GM18867 (cell line): ENCODE results near the gene PODXL2.
"Not testable (repeated sequence)": the region's sequence is repeated elsewhere in the genome, so short reads cannot be mapped to it uniquely, and the experiment has no call there.

ENCODE experiments used
- ATAC-seq: cut with Tn5 transposase; IDR thresholded peaks from one replicate; pipeline ENCODE4 v1.9.1; 2021; ENCODE audit warnings: mild to moderate bottlenecking, moderate library complexity; ENCODE audit not compliant: unreplicated experiment

Gene PODXL2

GRCh38 chr3:127674101-127674721, 45.2 kb downstream of the PODXL2 start:
- ATAC-seq = no peak

GRCh38 chr3:127674790-127675189, 45.8 kb downstream of the PODXL2 start:
- ATAC-seq = no peak

DNA sequence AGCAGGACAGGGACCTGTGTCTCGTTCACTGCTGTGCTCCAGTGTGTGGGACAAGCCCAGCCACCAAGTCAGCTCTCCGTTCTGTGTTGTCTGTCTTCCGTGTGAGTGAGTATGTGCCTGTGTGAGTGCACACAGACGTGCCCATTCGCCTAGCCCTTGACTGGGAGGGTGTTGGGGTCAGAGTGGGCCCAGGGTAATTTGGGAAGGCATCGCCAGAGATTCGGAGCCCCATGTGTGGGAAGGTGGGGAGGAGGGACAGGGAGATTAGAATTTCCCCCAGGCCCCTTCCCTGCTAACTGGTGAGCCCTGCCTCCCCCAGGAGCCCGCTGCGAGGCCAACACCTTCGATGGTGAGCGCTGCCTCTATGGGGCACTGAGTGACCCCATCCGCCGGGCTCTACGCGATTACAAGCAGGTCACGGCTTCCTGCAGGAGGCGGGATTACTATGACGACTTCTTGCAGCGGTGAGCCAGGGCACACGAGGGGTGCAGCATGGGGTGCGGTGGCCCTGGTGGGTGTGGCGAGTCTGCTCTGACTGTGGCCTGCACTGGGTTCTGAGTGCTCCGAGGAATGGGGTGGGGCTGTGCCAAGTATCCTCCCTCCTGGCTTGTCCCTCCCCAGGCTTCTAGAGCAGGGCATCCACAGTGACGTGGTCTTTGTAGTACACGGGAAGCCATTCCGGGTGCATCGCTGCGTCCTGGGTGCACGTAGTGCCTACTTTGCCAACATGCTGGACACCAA, 46.8 kb downstream of the PODXL2 start:
- no peak for ATAC-seq

DNA sequence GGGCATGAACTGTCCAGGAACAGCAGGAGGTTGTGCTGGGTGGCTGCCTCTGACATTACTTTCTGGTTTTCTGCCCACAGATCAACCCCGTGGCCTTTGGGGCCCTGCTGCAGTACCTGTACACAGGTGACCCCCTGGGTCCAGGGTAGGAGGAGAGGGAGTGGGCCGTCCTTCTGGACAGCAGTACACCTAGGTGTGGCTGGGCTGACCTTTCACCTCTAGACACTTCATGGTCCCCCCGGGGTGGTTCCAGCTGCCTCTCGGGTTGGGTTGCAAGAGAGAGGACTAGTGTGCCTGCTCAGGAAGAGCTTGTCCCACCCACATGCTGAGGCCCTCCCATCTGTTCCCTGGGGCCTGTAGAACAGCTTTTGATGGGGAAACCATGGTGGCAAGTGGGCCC, 47.5 kb downstream of the PODXL2 start:
- ATAC-seq = no peak

- ATAC-seq = no peak
These were observed 48.0 kb downstream of the PODXL2 start for GRCh38 chr3:127676921-127677351.

GRCh38 chr3:127677541-127678314, 48.7 kb downstream of the PODXL2 start:
- ATAC-seq = no peak

DNA sequence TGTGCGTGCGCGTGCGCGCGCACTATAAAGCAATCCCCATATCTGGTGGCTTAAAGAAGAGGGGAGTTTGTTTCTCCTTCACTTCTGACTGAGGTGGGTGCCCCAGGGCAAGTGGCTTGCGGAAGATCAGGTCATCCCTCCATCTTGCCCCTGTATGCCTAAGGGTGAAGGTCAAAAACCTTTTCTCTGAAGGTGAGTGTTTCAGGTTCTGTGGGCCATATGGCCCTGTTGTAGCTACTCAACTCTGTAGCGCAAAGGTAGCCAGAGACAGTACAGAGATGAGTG, 49.3 kb downstream of the PODXL2 start:
- no peak for ATAC-seq

DNA sequence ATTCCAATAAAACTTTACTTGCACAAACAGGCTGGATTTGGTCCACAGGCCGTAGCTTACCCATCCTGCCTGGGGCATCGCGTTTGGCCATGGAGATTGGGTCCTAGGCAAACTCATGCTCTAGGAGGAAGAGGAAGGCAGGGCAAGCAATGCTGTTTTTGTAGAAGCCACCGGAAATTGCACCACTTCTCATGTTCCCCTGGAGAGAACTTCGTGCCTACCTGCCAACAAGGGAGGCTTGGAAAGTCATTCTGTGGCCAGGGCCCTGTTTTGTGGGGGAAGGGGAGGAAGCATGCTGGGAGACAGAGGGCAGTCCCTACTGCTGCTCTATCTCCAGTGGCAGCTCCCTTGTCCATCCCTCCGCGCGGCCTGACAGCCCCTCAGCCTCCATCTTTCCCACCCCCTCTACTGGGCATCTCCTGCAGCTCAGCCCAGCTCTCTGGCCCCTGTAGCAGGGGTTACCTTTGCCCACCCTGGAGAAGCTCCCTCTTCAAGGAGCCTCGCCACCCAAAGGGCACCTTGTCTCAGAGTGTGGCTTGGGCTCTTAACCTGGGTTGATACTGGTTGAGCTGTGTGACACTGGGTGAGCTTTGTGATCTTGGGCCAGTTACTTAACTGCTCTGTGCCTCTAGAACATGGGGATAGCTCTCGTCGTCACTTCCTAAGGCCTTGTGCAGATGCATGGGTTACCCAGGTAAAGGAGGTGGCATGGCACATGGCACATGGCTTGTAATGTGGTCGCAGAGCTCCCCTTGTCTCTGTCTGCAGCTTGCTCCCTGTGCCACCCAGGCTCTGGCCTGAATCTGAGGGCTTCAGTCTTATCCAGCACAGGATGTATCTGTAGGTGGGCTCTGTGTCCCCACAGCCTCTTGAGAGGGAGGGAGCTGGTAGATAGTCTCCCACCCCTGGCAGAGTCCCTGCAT, 49.9 kb downstream of the PODXL2 start:
- ATAC-seq = no peak

- no peak for ATAC-seq
These were observed 50.7 kb downstream of the PODXL2 start for GRCh38 chr3:127679534-127680145.

DNA sequence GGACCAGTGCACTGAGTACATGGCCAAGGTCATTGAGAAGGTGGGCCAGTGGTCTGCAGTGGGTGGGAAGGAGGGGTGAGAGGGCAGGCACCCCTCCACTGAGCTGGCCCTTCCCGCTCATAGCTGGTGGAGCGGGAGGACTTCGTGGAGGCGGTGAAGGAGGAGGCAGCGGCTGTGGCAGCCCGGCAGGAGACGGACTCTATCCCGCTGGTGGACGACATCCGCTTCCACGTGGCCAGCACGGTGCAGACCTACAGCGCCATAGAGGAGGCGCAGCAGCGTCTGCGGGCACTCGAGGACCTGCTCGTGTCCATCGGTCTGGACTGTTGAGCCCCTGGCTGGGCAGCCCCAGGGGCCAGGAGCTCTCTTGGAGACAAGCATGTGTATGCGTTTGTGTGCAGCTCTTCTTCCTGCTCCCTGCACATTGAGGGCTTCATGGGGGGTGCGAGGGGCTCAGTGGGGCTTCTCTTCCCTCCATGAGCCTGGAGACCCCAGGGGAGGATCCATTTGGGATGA, 51.2 kb downstream of the PODXL2 start:
- ATAC-seq = no peak

DNA sequence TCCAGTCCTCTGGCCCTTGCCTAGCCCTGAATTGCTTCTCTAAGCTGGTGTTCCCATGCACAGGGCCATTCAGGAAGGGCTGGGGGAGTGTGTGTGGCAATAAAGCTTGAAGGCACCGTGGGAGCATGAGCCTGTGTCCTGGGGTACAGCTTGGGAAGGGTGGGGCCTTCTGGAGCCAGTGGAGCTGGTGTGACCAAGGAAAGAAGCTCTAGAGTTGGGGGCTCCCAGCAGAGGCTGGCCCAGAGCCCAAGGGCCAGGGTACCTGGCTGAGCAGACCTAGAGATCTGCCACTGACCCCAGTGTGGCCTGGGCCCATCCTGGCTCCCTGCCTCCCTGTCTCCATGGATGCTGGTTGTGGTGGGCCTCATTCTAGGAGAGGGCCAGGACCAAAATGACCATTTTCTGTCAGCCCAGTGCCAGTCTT, 51.8 kb downstream of the PODXL2 start:
- ATAC-seq = no peak

- ATAC-seq = not testable (repeated sequence)
These were observed 53.2 kb downstream of the PODXL2 start for GRCh38 chr3:127682175-127682554.

- no peak for ATAC-seq
These were observed 53.6 kb downstream of the PODXL2 start for GRCh38 chr3:127682561-127682960.

DNA sequence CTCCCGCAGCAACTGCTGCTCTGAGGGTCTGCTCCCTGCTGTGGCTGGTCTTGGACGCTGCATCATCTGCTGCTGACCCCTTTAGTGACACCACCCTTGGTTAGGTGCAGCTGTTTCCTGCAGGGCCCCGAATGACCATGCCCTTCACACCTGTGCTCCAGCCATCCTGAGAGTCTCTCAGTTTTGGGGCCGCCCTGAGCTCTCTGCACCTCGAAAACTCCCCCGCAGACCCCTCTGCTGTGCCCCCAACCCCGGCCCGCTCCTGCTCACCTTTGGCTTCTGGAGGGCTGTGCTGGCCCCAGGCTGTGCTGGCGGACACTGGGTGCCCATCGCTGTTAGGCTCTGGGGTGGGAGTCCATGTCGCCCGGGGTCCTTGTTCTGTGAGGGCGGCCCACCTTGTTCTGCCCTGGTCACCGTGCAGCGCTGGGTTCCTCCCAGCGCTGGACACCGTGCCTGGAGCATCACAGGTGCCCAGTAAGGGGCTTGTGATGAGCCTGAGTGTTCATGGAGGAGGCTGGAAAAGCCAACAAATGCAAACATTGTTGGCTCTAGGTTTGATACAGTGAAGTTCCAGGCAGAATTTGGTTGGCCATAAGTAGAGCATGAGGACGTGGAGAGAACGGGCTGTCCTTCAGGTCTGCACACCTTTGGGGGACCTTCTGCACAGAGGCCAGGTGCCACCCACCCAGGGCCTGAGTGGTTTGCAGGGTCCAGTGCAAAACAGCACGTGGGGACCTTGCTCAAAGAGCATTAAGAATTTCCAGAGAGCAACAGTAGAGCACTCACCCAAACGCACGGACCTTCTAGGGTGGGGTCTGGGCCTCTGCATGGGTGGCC, 56.1 kb downstream of the PODXL2 start:
- no peak for ATAC-seq

GRCh38 chr3:127685708-127686511, 56.9 kb downstream of the PODXL2 start:
- ATAC-seq = no peak

GRCh38 chr3:127686512-127686894, 57.5 kb downstream of the PODXL2 start:
- no peak for ATAC-seq

GRCh38 chr3:127687228-127687737, 58.3 kb downstream of the PODXL2 start:
- ATAC-seq = no peak

GRCh38 chr3:127688022-127688415, 59.0 kb downstream of the PODXL2 start:
- ATAC-seq = no peak
